HL-60 (cell line): Measurements from ENCODE around the gene ETV3L.

Experiments used
- DNase-seq, 2 experiments: peaks; one replicate each; pipeline ENCODE4 v3.0.0-alpha.2; 2010 to 2020; ENCODE audit warnings: low read depth in 1 of 2, low spot score in 1 of 2
- H3K27ac ChIP-seq: fragments of 250-450 bp; sonication (Bioruptor Pico); replicated peaks from 2 replicates; pipeline ENCODE4 v1.5.1; 2020; ENCODE audit warnings: mild to moderate bottlenecking, moderate library complexity
- H3K27me3 ChIP-seq: fragments of 250-450 bp; sonication (Bioruptor Pico); 2 replicates; pipeline ENCODE4 v1.5.1; 2021; ENCODE audit warnings: mild to moderate bottlenecking, moderate library complexity; ENCODE audit not compliant: insufficient read depth, poor library complexity, severe bottlenecking
- H3K4me3 ChIP-seq: replicated peaks from 2 replicates; pipeline ENCODE4 v1.5.1; 2011; ENCODE audit warnings: mild to moderate bottlenecking, control low read depth, low read length; ENCODE audit not compliant: insufficient read depth
- GABPA ChIP-seq: IDR thresholded peaks from 2 replicates; pipeline ENCODE4 v1.6.1; 2012; ENCODE audit warnings: low read depth
- POLR2AphosphoS5 ChIP-seq: IDR thresholded peaks from 2 replicates; pipeline ENCODE4 v1.6.1; 2012; ENCODE audit warnings: low read depth
- SPI1 ChIP-seq: IDR thresholded peaks from 2 replicates; pipeline ENCODE4 v1.6.1; 2012; ENCODE audit warnings: low read depth, mild to moderate bottlenecking, borderline replicate concordance
- TF ChIP-seq, protein P1 (sequence below): IDR thresholded peaks from one replicate; pipeline ENCODE4 v1.5.1; 2011; ENCODE audit warnings: low read length, control low read depth, inconsistent platforms; ENCODE audit not compliant: insufficient read depth
- TF ChIP-seq, protein P2 (sequence below): IDR thresholded peaks from 2 replicates; pipeline ENCODE4 v1.6.1; 2012; ENCODE audit warnings: low read depth; ENCODE audit not compliant: insufficient replicate concordance

Gene ETV3L

DNA sequence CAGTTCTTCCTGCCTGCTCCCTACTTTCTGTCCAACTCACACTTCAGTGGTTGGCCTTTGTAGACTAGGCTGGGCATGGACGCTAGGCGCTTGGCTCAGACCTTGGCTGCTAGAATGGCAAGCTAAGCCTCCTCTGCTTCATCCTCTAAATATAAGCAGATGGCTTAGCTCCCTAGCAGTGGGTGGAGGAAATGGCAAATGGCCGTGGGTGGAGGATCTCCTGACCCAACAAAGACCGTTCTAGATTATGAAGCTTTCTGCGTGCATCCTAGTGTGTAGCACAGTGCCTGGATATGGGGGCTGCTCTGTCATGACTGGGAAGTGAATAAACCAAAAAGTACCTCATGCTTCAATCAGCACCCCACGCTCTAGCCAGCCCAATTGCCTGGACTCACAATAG lies 10.4 kb upstream of the ETV3L start:
- Histone ChIP-seq H3K4me3 (no peak overlapping the region), H3K27me3 (peaks cover 17% of the 10 kb centered on the region), H3K27ac (no peak overlapping the region)
- TF ChIP-seq SPI1 (no peak), POLR2AphosphoS5 (no peak), GABPA (no peak)
- TF ChIP-seq, protein P1, sequence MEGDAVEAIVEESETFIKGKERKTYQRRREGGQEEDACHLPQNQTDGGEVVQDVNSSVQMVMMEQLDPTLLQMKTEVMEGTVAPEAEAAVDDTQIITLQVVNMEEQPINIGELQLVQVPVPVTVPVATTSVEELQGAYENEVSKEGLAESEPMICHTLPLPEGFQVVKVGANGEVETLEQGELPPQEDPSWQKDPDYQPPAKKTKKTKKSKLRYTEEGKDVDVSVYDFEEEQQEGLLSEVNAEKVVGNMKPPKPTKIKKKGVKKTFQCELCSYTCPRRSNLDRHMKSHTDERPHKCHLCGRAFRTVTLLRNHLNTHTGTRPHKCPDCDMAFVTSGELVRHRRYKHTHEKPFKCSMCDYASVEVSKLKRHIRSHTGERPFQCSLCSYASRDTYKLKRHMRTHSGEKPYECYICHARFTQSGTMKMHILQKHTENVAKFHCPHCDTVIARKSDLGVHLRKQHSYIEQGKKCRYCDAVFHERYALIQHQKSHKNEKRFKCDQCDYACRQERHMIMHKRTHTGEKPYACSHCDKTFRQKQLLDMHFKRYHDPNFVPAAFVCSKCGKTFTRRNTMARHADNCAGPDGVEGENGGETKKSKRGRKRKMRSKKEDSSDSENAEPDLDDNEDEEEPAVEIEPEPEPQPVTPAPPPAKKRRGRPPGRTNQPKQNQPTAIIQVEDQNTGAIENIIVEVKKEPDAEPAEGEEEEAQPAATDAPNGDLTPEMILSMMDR, result no peak
- TF ChIP-seq, protein P2, sequence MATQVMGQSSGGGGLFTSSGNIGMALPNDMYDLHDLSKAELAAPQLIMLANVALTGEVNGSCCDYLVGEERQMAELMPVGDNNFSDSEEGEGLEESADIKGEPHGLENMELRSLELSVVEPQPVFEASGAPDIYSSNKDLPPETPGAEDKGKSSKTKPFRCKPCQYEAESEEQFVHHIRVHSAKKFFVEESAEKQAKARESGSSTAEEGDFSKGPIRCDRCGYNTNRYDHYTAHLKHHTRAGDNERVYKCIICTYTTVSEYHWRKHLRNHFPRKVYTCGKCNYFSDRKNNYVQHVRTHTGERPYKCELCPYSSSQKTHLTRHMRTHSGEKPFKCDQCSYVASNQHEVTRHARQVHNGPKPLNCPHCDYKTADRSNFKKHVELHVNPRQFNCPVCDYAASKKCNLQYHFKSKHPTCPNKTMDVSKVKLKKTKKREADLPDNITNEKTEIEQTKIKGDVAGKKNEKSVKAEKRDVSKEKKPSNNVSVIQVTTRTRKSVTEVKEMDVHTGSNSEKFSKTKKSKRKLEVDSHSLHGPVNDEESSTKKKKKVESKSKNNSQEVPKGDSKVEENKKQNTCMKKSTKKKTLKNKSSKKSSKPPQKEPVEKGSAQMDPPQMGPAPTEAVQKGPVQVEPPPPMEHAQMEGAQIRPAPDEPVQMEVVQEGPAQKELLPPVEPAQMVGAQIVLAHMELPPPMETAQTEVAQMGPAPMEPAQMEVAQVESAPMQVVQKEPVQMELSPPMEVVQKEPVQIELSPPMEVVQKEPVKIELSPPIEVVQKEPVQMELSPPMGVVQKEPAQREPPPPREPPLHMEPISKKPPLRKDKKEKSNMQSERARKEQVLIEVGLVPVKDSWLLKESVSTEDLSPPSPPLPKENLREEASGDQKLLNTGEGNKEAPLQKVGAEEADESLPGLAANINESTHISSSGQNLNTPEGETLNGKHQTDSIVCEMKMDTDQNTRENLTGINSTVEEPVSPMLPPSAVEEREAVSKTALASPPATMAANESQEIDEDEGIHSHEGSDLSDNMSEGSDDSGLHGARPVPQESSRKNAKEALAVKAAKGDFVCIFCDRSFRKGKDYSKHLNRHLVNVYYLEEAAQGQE, result no peak
- no peak for DNase-seq

DNA sequence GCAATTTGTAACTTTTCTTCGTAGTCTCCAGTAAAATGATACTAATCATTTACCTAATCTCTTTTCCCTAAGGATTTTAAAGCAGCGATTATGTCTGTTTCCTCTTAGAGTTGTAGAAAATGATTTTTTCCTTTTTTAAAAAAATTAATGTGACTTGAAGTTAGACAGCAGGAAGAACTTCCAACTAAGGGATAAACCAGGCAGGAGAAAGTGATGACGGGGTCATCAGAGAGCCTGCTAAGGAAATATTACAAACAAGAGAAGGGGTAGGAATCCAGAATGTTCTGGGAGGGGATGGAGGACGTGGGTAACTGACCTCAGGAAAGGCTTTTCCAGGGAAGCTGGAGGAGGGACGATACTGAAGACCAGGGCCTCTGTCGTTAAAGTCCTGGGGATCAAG lies 8.8 kb upstream of the ETV3L start:
- no peak for DNase-seq
- Histone ChIP-seq H3K27me3 (peaks cover 17% of the 10 kb centered on the region), H3K27ac (no peak overlapping the region), H3K4me3 (no peak overlapping the region)
- TF ChIP-seq POLR2AphosphoS5 (no peak), SPI1 (no peak), GABPA (no peak)
- TF ChIP-seq, protein P2, result no peak
- TF ChIP-seq, protein P1, result no peak

DNA sequence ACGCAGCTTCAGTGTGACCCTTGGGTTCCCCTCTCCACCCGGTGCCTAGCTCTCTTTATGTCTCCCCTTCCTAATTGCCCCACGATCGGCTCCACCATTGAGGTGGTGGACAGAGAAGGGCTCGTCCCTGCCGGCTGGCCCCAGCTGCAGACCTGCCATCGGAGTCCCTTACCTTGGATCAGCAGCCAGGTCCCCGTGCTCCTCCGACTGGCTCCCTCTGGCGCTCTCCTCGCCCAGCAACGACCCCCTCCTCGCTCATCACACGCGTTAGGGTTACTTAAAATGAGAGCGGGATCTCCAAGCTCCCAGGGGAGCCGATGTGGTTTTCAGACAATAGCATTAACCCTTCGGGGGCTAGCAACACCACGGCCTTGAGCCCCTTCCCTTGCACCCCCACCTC lies 8.1 kb upstream of the ETV3L start:
- Histone ChIP-seq H3K4me3 (no peak overlapping the region), H3K27ac (no peak overlapping the region), H3K27me3 (peaks cover 17% of the 10 kb centered on the region)
- DNase-seq, result no peak
- TF ChIP-seq POLR2AphosphoS5, result no peak
- TF ChIP-seq SPI1, result no peak
- no peak for TF ChIP-seq GABPA
- TF ChIP-seq, protein P1, result no peak
- TF ChIP-seq, protein P2, result no peak
